Raji (cell line): Measurements from ENCODE around the gene SBF2.

Experiments
- POLR2A ChIP-seq: IDR thresholded peaks from 2 replicates; pipeline ENCODE4 v1.6.1; 2011; ENCODE audit warnings: low read depth, low read length, control low read depth; ENCODE audit not compliant: insufficient read depth

The SBF2 gene

GRCh38 chr11:9821008-9821752 is 472.8 kb downstream of the SBF2 start:
- no peak for TF ChIP-seq POLR2A

GRCh38 chr11:9820260-9820659 is 473.8 kb downstream of the SBF2 start:
- TF ChIP-seq POLR2A = no peak

- no peak for TF ChIP-seq POLR2A
Measured at GRCh38 chr11:9817191-9817590, 476.8 kb downstream of the SBF2 start.

- TF ChIP-seq POLR2A = no peak
Measured at GRCh38 chr11:9815486-9816136, 478.4 kb downstream of the SBF2 start.

- no peak for TF ChIP-seq POLR2A
Measured at GRCh38 chr11:9814108-9814507, 479.9 kb downstream of the SBF2 start.

- TF ChIP-seq POLR2A = no peak
Measured at GRCh38 chr11:9808943-9809342, 485.1 kb downstream of the SBF2 start.

- no peak for TF ChIP-seq POLR2A
Measured at GRCh38 chr11:9806946-9807687, 486.9 kb downstream of the SBF2 start.

- TF ChIP-seq POLR2A = no peak
Measured at GRCh38 chr11:9804419-9804902, 489.6 kb downstream of the SBF2 start.

- TF ChIP-seq POLR2A = no peak
Measured at GRCh38 chr11:9803685-9804418, 490.2 kb downstream of the SBF2 start.

GRCh38 chr11:9802291-9802861 is 491.6 kb downstream of the SBF2 start:
- TF ChIP-seq POLR2A = no peak

- no peak for TF ChIP-seq POLR2A
Measured at GRCh38 chr11:9799886-9800285, 494.1 kb downstream of the SBF2 start.

GRCh38 chr11:9797300-9797699 is 496.7 kb downstream of the SBF2 start:
- no peak for TF ChIP-seq POLR2A

GRCh38 chr11:9796854-9797253 is 497.2 kb downstream of the SBF2 start:
- TF ChIP-seq POLR2A = no peak

GRCh38 chr11:9796266-9796665 is 497.8 kb downstream of the SBF2 start:
- TF ChIP-seq POLR2A = no peak

GRCh38 chr11:9790703-9791102 is 503.3 kb downstream of the SBF2 start:
- no peak for TF ChIP-seq POLR2A
